Trophoblast cell (in vitro differentiated cells and primary cell): Measurements from ENCODE around the gene SP140L.

Experiments used
- DNase-seq, 2 donors: peaks; one replicate each; pipeline ENCODE4 v3.0.0-alpha.2; 2016
- H2AFZ ChIP-seq: 2 replicates; pipeline ENCODE4 v1.6.1; 2013; ENCODE audit warnings: low read length, moderate library complexity, mild to moderate bottlenecking; ENCODE audit not compliant: insufficient read depth, poor library complexity
- H2AK5ac ChIP-seq: 2 replicates; pipeline ENCODE4 v1.6.1; 2013; ENCODE audit warnings: mild to moderate bottlenecking, low read length
- H2BK120ac ChIP-seq: 2 replicates; pipeline ENCODE4 v1.6.1; 2013; ENCODE audit warnings: low read length, mild to moderate bottlenecking, moderate library complexity; ENCODE audit not compliant: insufficient read depth, poor library complexity
- H2BK12ac ChIP-seq: 2 replicates; pipeline ENCODE4 v1.6.1; 2013; ENCODE audit warnings: mild to moderate bottlenecking, low read length, moderate library complexity
- H2BK5ac ChIP-seq: 2 replicates; pipeline ENCODE4 v1.6.1; 2013; ENCODE audit warnings: low read length, low read depth, moderate library complexity, mild to moderate bottlenecking; ENCODE audit not compliant: poor library complexity
- H3K14ac ChIP-seq: 2 replicates; pipeline ENCODE4 v1.6.1; 2013; ENCODE audit warnings: mild to moderate bottlenecking, low read length
- H3K18ac ChIP-seq: 2 replicates; pipeline ENCODE4 v1.6.1; 2013; ENCODE audit warnings: mild to moderate bottlenecking, low read length
- H3K23ac ChIP-seq: 2 replicates; pipeline ENCODE4 v1.6.1; 2013; ENCODE audit warnings: low read length
- H3K27ac ChIP-seq: 2 replicates; pipeline ENCODE4 v1.5.1; 2013; ENCODE audit warnings: low read depth, mild to moderate bottlenecking, inconsistent platforms, low read length, moderate library complexity
- H3K27me3 ChIP-seq: 2 replicates; pipeline ENCODE4 v1.6.1; 2013; ENCODE audit warnings: inconsistent platforms, mild to moderate bottlenecking, low read length, moderate library complexity; ENCODE audit not compliant: insufficient read depth
- H3K36me3 ChIP-seq, 2 experiments: 1 replicate in 1 of 2; 2 replicates in 1 of 2; pipeline ENCODE4 v1.6.1; 2013; ENCODE audit warnings: low read length in 2 of 2, mild to moderate bottlenecking in 2 of 2, moderate library complexity in 1 of 2; ENCODE audit not compliant: insufficient read depth in 2 of 2, control insufficient read depth in 1 of 2
- H3K4ac ChIP-seq: 2 replicates; pipeline ENCODE4 v1.6.1; 2013; ENCODE audit warnings: low read depth, mild to moderate bottlenecking, low read length, moderate library complexity
- H3K4me1 ChIP-seq, 2 experiments: 1 replicate in 1 of 2; 2 replicates in 1 of 2; pipeline ENCODE4 v1.6.1; 2013; ENCODE audit warnings: low read length in 2 of 2, mild to moderate bottlenecking in 2 of 2, moderate library complexity in 1 of 2; ENCODE audit not compliant: insufficient read depth in 2 of 2, control insufficient read depth in 1 of 2
- H3K4me2 ChIP-seq: 2 replicates; pipeline ENCODE4 v1.6.1; 2013; ENCODE audit warnings: inconsistent platforms, mild to moderate bottlenecking, low read length, moderate library complexity
- H3K4me3 ChIP-seq: 2 replicates; pipeline ENCODE4 v1.5.1; 2013; ENCODE audit warnings: mild to moderate bottlenecking, low read depth, low read length, inconsistent platforms
- H3K79me1 ChIP-seq: one replicate; pipeline ENCODE4 v1.6.1; 2013; ENCODE audit warnings: low read length
- H3K79me2 ChIP-seq: 2 replicates; pipeline ENCODE4 v1.6.1; 2013; ENCODE audit warnings: low read length, mild to moderate bottlenecking; ENCODE audit not compliant: control insufficient read depth, insufficient read depth, poor library complexity
- H3K9ac ChIP-seq: 2 replicates; pipeline ENCODE4 v1.6.1; 2013; ENCODE audit warnings: mild to moderate bottlenecking, low read length
- H3K9me3 ChIP-seq: 2 replicates; pipeline ENCODE4 v1.6.1; 2013; ENCODE audit warnings: low read depth, mild to moderate bottlenecking, control low read depth, inconsistent platforms, low read length; ENCODE audit not compliant: insufficient read depth
- H4K12ac ChIP-seq: 2 replicates; pipeline ENCODE4 v1.6.1; 2013; ENCODE audit warnings: low read depth, mild to moderate bottlenecking, low read length, moderate library complexity
- H4K8ac ChIP-seq: 2 replicates; pipeline ENCODE4 v1.6.1; 2013; ENCODE audit warnings: low read depth, mild to moderate bottlenecking, low read length, moderate library complexity
- H4K91ac ChIP-seq: one replicate; pipeline ENCODE4 v1.6.1; 2013; ENCODE audit warnings: low read depth, mild to moderate bottlenecking, low read length, moderate library complexity
- WGBS: extraction: QIAGEN DNeasy Blood & Tissue Kit; methylation state at CpG from one replicate; pipeline ENCODE4 v1.1.7; 2013; ENCODE audit warnings: missing lambda C conversion rate; ENCODE audit not compliant: insufficient read length, insufficient coverage; ENCODE audit errors: extremely low coverage; 5-methylcytosine and 5-hydroxymethylcytosine counted together

SP140L gene

GRCh38 chr2:230443541-230443940 lies 116.5 kb downstream of the SP140L start:
- no peaks in the 10 kb centered on the region for H3K79me1 ChIP-seq
- no peak overlapping the region for H3K4ac ChIP-seq
- no peak overlapping the region for H4K12ac ChIP-seq
- H2AK5ac ChIP-seq = no peak overlapping the region
- WGBS = no CpG with 5 or more reads among the region's 2 CpGs
- no peak overlapping the region for H2BK5ac ChIP-seq
- no peak overlapping the region for H3K18ac ChIP-seq
- H3K9ac ChIP-seq = no peak overlapping the region
- H3K14ac ChIP-seq = no peak overlapping the region
- no peak overlapping the region for H2BK120ac ChIP-seq
- no peaks in the 10 kb centered on the region for H3K4me1 ChIP-seq
- H3K9me3 ChIP-seq = no peaks in the 10 kb centered on the region
- no peak overlapping the region for H3K27ac ChIP-seq
- no peak overlapping the region for H3K4me2 ChIP-seq
- no peak for DNase-seq
- H3K23ac ChIP-seq = no peak overlapping the region
- H4K8ac ChIP-seq = no peak overlapping the region
- H3K4me3 ChIP-seq = no peak overlapping the region
- H2BK12ac ChIP-seq = no peak overlapping the region
- H3K79me2 ChIP-seq = no peaks in the 10 kb centered on the region
- H3K36me3 ChIP-seq = no peaks in the 10 kb centered on the region
- no peaks in the 10 kb centered on the region for H3K27me3 ChIP-seq
- H4K91ac ChIP-seq = no peak overlapping the region
- H2AFZ ChIP-seq = no peak overlapping the region

GRCh38 chr2:230444832-230445231 lies 117.8 kb downstream of the SP140L start:
- Histone ChIP-seq H2BK5ac (no peak overlapping the region), H3K79me2 (no peaks in the 10 kb centered on the region), H4K12ac (no peak overlapping the region), H3K4ac (no peak overlapping the region), H3K79me1 (no peaks in the 10 kb centered on the region), H3K4me2 (no peak overlapping the region), H3K27ac (no peak overlapping the region), H3K4me3 (no peak overlapping the region), H2AFZ (no peak overlapping the region), H3K23ac (no peak overlapping the region), H3K9ac (no peak overlapping the region), H3K27me3 (no peaks in the 10 kb centered on the region), H2BK12ac (no peak overlapping the region), H4K91ac (no peak overlapping the region), H3K14ac (no peak overlapping the region), H2BK120ac (no peak overlapping the region), H3K36me3 (no peaks in the 10 kb centered on the region), H3K18ac (no peak overlapping the region), H3K9me3 (no peaks in the 10 kb centered on the region), H3K4me1 (no peaks in the 10 kb centered on the region), H2AK5ac (no peak overlapping the region), H4K8ac (no peak overlapping the region)
- no peak for DNase-seq
- WGBS = no CpG with 5 or more reads among the region's 2 CpGs

GRCh38 chr2:230447036-230447435 lies 120.0 kb downstream of the SP140L start:
- Histone ChIP-seq H3K9ac (no peak overlapping the region), H3K9me3 (no peaks in the 10 kb centered on the region), H4K8ac (no peak overlapping the region), H3K27me3 (no peaks in the 10 kb centered on the region), H3K14ac (no peak overlapping the region), H3K18ac (no peak overlapping the region), H3K79me1 (no peaks in the 10 kb centered on the region), H3K4me3 (no peak overlapping the region), H3K36me3 (no peaks in the 10 kb centered on the region), H2AK5ac (no peak overlapping the region), H2BK5ac (no peak overlapping the region), H3K4me1 (no peaks in the 10 kb centered on the region), H4K12ac (no peak overlapping the region), H3K4ac (no peak overlapping the region), H2BK120ac (no peak overlapping the region), H3K23ac (no peak overlapping the region), H2BK12ac (no peak overlapping the region), H3K27ac (no peak overlapping the region), H4K91ac (no peak overlapping the region), H3K79me2 (no peaks in the 10 kb centered on the region), H2AFZ (no peak overlapping the region), H3K4me2 (no peak overlapping the region)
- no peak for DNase-seq
- no CpG with 5 or more reads among the region's 7 CpGs for WGBS

- Histone ChIP-seq H3K18ac (no peak overlapping the region), H3K27ac (no peak overlapping the region), H4K12ac (no peak overlapping the region), H4K8ac (no peak overlapping the region), H3K4ac (no peak overlapping the region), H2BK12ac (no peak overlapping the region), H2AFZ (no peak overlapping the region), H3K4me3 (no peak overlapping the region), H3K9ac (no peak overlapping the region), H4K91ac (no peak overlapping the region), H2BK5ac (no peak overlapping the region), H3K79me1 (no peaks in the 10 kb centered on the region), H3K27me3 (no peaks in the 10 kb centered on the region), H2AK5ac (no peak overlapping the region), H3K9me3 (no peaks in the 10 kb centered on the region), H3K4me2 (no peak overlapping the region), H3K23ac (no peak overlapping the region), H2BK120ac (no peak overlapping the region), H3K4me1 (no peaks in the 10 kb centered on the region), H3K14ac (no peak overlapping the region), H3K36me3 (no peaks in the 10 kb centered on the region), H3K79me2 (no peaks in the 10 kb centered on the region)
- no peak for DNase-seq
- no CpG with 5 or more reads among the region's 8 CpGs for WGBS
Measured at GRCh38 chr2:230447455-230448451, 120.8 kb downstream of the SP140L start.
